PC-9 (cell line): ENCODE measurements around the gene SLC38A3. TPM values are rescaled to one million over a fixed set of nuclear protein-coding genes. Genes with fewer than 3 reads are reported as not detected.
"Not testable (repeated sequence)": the region's sequence is repeated elsewhere in the genome, so short reads cannot be mapped to it uniquely, and the experiment has no call there.

Source experiments
- BruUV-seq: library from RNA; stranded (reverse); fragments of 400-500 nt; replicated peaks from 2 replicates; lab custom pipeline; 2021; lab: Mats Ljungman, UMichigan
- CTCF ChIA-PET: fragments of 300-600 bp; sonication (Branson Sonifier 250); formaldehyde crosslinking; loops from one replicate; lab custom pipeline; 2022; ENCODE audit warnings: antibody characterized with exemption; lab: Charles Lee
- POLR2A ChIA-PET: fragments of 300-600 bp; sonication (Branson Sonifier 250); formaldehyde crosslinking; loops from one replicate; lab custom pipeline; 2022; ENCODE audit warnings: antibody characterized with exemption; ENCODE audit not compliant: unreplicated experiment; lab: Charles Lee
- DNase-seq, 2 experiments: peaks; one replicate each; pipeline versions ENCODE4 v3.0.0 to v3.0.0-alpha.2; 2015 to 2022; ENCODE audit warnings: mixed read lengths in 1 of 2
- H2AFZ ChIP-seq: fragments of 200-600 bp; sonication (generic); 2 replicates; pipeline ENCODE4 v1.8.1; 2017; ENCODE audit warnings: antibody characterized with exemption
- H3F3A ChIP-seq: fragments of 200-600 bp; sonication (generic); 2 replicates; pipeline ENCODE4 v1.8.1; 2017; ENCODE audit warnings: antibody characterized with exemption, mild to moderate bottlenecking, low read depth; ENCODE audit not compliant: insufficient read depth
- H3K27ac ChIP-seq: fragments of 200-600 bp; sonication (generic); 2 replicates; pipeline ENCODE4 v1.6.1; 2016; ENCODE audit warnings: mixed run types
- H3K27me3 ChIP-seq: fragments of 200-600 bp; sonication (generic); 2 replicates; pipeline ENCODE4 v1.6.1; 2016; ENCODE audit warnings: low read depth, mixed run types; ENCODE audit not compliant: insufficient read depth
- H3K36me3 ChIP-seq: fragments of 200-600 bp; sonication (generic); 2 replicates; pipeline ENCODE4 v1.6.1; 2016; ENCODE audit warnings: low read depth, mixed run types
- H3K4me1 ChIP-seq: fragments of 200-600 bp; sonication (generic); replicated peaks from 2 replicates; pipeline ENCODE4 v1.6.1; 2016; ENCODE audit warnings: mixed run types; ENCODE audit not compliant: insufficient read depth
- H3K4me2 ChIP-seq: fragments of 200-600 bp; sonication (generic); 2 replicates; pipeline ENCODE4 v1.6.1; 2017; ENCODE audit warnings: mixed run types
- H3K4me3 ChIP-seq: fragments of 200-600 bp; sonication (generic); 2 replicates; pipeline ENCODE4 v1.6.1; 2016; ENCODE audit warnings: mixed run types
- H3K79me2 ChIP-seq: fragments of 200-600 bp; sonication (generic); 2 replicates; pipeline ENCODE4 v1.6.1; 2017; ENCODE audit warnings: low read depth, mixed run types
- H3K9me2 ChIP-seq: fragments of 200-600 bp; sonication (generic); 2 replicates; pipeline ENCODE4 v1.8.1; 2017; ENCODE audit warnings: mild to moderate bottlenecking; ENCODE audit not compliant: insufficient read depth
- H3K9me3 ChIP-seq: fragments of 200-600 bp; sonication (generic); 2 replicates; pipeline ENCODE4 v1.8.1; 2016; ENCODE audit warnings: low read depth; ENCODE audit not compliant: insufficient read depth
- H4K20me1 ChIP-seq: fragments of 200-600 bp; sonication (generic); 2 replicates; pipeline ENCODE4 v1.8.1; 2017; ENCODE audit not compliant: insufficient read depth
- EZH2 ChIP-seq: fragments of 200-600 bp; sonication (generic); IDR thresholded peaks from 2 replicates; pipeline ENCODE4 v1.8.0; 2017; ENCODE audit warnings: antibody characterized with exemption, low read depth
- intact Hi-C: fragments of 100-400 bp; cut with micrococcal nuclease; formaldehyde crosslinking; loops from one replicate; pipeline ENCODE4 v1.10.0; 2022; ENCODE audit not compliant: unreplicated experiment
- total RNA-seq: library from RNA; stranded (reverse); gene quantifications from 2 replicates; pipeline ENCODE4 v1.2.3, GENCODE V29; 2021
- TF ChIP-seq, protein P1 (sequence below): fragments of 200-600 bp; sonication (generic); conservative IDR thresholded peaks from 2 replicates; pipeline ENCODE4 v1.6.1; 2017; ENCODE audit warnings: mixed run types, antibody characterized with exemption, mild to moderate bottlenecking, moderate library complexity

The SLC38A3 gene
- total RNA-seq, 1 experiment from 2014 or later, result 0.37 TPM

DNA sequence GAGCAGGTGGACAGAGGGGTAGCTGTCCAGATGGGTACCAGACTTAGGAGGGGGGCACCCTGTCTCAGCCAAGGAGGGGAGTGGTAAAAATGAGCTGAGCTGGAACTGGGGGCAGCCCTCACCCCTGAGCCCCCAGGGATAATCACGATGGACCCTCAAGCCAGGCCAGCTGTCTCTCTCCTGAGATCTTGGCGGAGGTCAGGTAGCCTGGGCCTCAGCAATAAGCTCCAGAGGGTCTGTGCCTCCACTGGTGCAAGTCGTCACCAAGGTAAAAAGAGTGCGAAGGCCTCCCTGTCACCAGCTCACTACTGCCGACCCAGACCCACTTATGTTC is 5.1 kb downstream of the SLC38A3 start:
- H3K4me3 ChIP-seq, result no peak overlapping the region
- H3K9me2 ChIP-seq, result no peaks in the 10 kb centered on the region
- no TSS peak for BruUV-seq
- intact Hi-C loops, result no loop called here
- H3K27me3 ChIP-seq, result peaks cover 12% of the 10 kb centered on the region; the same call in 1 of the 2 replicates
- no peaks in the 10 kb centered on the region for H3K9me3 ChIP-seq
- POLR2A ChIA-PET, result no interaction called here
- no peaks in the 10 kb centered on the region for H3K79me2 ChIP-seq
- no peaks in the 10 kb centered on the region; the same call in 1 of the 2 replicates for H3K4me1 ChIP-seq
- TF ChIP-seq, protein P1, sequence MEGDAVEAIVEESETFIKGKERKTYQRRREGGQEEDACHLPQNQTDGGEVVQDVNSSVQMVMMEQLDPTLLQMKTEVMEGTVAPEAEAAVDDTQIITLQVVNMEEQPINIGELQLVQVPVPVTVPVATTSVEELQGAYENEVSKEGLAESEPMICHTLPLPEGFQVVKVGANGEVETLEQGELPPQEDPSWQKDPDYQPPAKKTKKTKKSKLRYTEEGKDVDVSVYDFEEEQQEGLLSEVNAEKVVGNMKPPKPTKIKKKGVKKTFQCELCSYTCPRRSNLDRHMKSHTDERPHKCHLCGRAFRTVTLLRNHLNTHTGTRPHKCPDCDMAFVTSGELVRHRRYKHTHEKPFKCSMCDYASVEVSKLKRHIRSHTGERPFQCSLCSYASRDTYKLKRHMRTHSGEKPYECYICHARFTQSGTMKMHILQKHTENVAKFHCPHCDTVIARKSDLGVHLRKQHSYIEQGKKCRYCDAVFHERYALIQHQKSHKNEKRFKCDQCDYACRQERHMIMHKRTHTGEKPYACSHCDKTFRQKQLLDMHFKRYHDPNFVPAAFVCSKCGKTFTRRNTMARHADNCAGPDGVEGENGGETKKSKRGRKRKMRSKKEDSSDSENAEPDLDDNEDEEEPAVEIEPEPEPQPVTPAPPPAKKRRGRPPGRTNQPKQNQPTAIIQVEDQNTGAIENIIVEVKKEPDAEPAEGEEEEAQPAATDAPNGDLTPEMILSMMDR, result no peak
- TF ChIP-seq EZH2, result no peak
- H3F3A ChIP-seq, result no peaks in the 10 kb centered on the region
- H3K27ac ChIP-seq, result no peak overlapping the region
- H3K36me3 ChIP-seq, result no peaks in the 10 kb centered on the region
- CTCF ChIA-PET, result no interaction called here
- no peak for DNase-seq
- no peaks in the 10 kb centered on the region for H4K20me1 ChIP-seq
- H3K4me2 ChIP-seq, result no peak overlapping the region
- H2AFZ ChIP-seq, result no peak overlapping the region

DNA sequence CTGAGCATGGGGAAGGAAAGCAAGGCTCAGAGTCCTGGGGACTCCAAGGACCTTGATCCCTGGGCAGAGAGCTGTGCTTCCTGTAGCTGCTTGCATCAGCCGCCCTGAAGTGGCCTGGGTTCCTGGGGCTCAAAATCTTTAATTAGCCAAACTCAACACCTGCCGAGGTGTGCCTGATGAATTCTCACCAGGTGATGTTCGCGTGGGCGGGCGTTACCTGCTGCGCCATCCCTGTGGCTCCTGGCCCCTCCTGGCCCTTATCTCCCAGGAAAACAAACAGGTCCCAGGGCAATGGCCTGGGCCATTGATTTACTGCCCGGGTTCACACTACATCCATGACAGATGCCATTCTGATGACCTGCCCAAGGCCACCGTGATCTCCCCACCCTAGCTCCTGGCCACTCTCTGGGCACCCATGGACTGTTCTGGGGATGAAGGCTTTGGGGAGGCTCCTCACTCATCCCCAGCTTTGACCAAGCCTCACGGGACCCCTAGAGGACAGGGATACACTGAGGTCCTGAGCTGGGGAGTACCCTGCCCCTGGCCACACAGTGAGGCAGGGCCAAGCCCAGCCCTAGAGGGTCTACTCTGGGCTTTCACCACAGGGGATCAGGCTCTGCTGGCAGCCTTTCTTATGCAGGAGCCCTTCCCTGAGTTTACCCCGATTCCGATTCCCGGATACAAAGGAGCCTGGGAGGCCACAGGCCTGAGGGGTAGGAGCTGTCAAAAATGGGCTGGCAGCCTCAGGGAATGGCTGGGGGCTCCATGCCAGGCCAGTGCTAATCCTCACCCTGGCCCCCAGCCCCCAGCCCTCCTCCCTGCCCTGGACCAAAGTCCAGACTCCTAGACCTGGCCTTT is 5.7 kb downstream of the SLC38A3 start:
- CTCF ChIA-PET, result no interaction called here
- no peaks in the 10 kb centered on the region; the same call in 1 of the 2 replicates for H3K4me1 ChIP-seq
- H3K9me2 ChIP-seq, result no peaks in the 10 kb centered on the region
- H3K36me3 ChIP-seq, result no peaks in the 10 kb centered on the region
- no peaks in the 10 kb centered on the region for H3K79me2 ChIP-seq
- H3K27ac ChIP-seq, result no peak overlapping the region
- peaks cover 6% of the 10 kb centered on the region; the same call in 1 of the 2 replicates for H3K27me3 ChIP-seq
- H3F3A ChIP-seq, result no peaks in the 10 kb centered on the region
- POLR2A ChIA-PET, result interaction anchor here (0.7 kb wide), 1 partner anchor 1714 kb away, joined by 4 read pairs; no protein-coding TSS in a partner anchor
- TF ChIP-seq, protein P1, result no peak
- no peak for TF ChIP-seq EZH2
- no peak for DNase-seq
- H3K4me3 ChIP-seq, result no peak overlapping the region
- BruUV-seq, result no TSS peak
- no peak overlapping the region for H2AFZ ChIP-seq
- intact Hi-C loops, result no loop called here
- no peak overlapping the region for H3K4me2 ChIP-seq
- H4K20me1 ChIP-seq, result no peaks in the 10 kb centered on the region
- H3K9me3 ChIP-seq, result no peaks in the 10 kb centered on the region

DNA sequence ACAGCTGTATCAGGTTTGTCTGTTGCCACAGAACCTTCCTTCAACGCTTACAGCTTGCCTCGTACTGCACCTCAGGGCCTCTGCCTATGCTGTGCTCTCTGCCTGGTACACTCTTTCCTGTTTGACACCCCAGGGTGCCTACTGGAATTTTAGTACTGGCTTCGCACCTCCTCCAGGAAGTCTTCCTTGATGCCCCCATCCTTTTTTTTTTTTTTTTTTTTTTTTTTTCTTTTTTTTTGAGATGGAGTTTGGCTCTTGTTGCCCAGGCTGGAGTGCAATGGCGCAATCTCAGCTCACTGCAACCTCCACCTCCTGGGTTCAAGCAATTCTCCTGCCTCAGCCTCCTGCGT is 6.3 kb downstream of the SLC38A3 start:
- H3K79me2 ChIP-seq, H3F3A ChIP-seq, H3K27ac ChIP-seq, DNase-seq, H3K4me1 ChIP-seq, H4K20me1 ChIP-seq, H3K9me2 ChIP-seq, CTCF ChIA-PET, H2AFZ ChIP-seq, H3K9me3 ChIP-seq, intact Hi-C loops, H3K4me2 ChIP-seq, H3K27me3 ChIP-seq, H3K4me3 ChIP-seq, BruUV-seq, H3K36me3 ChIP-seq: not testable (repeated sequence)
- POLR2A ChIA-PET, result interaction anchor here (0.7 kb wide), 1 partner anchor 1713 kb away, joined by 4 read pairs; no protein-coding TSS in a partner anchor
